Activated CD8-positive, alpha-beta memory T cell treated with anti-CD3 and anti-CD28 coated beads for 36 hours (primary cell): Measurements from ENCODE around the gene DPEP3. TPM values are rescaled to one million over a fixed set of nuclear protein-coding genes. Genes with fewer than 3 reads are reported as not detected.

ENCODE experiments used
- CTCF ChIA-PET: fragments of 350-600 bp; sonication (Branson Sonifier 250); formaldehyde crosslinking; loops from one replicate; lab custom pipeline; 2021; ENCODE audit warnings: antibody characterized with exemption; lab: Charles Lee
- POLR2A ChIA-PET: fragments of 350-600 bp; sonication (Branson Sonifier 250); formaldehyde crosslinking; loops from one replicate; lab custom pipeline; 2021; ENCODE audit warnings: antibody characterized with exemption; lab: Charles Lee
- total RNA-seq, 2 experiments: library from RNA; stranded (reverse); gene quantifications; one replicate each; pipeline ENCODE4 v1.2.3, GENCODE V29; 2021

DPEP3 gene
- total RNA-seq, 2 experiments from 2014 or later: 0.17 to 0.40 TPM

GRCh38 chr16:67942200-67942509 is 38.1 kb downstream of the DPEP3 start:
- POLR2A ChIA-PET: interaction anchor here (0.8 kb wide), 1 partner anchor 35 kb away, joined by 3 read pairs; no protein-coding TSS in a partner anchor
- CTCF ChIA-PET: interaction anchor here (0.8 to 2.4 kb wide), 14 partner anchors 9 to 126 kb away, joined by 3 to 8 read pairs (median 4); no protein-coding TSS in a partner anchor

- ChIA-PET POLR2A (interaction anchor here (0.8 kb wide), 1 partner anchor 34 kb away, joined by 3 read pairs; no protein-coding TSS in a partner anchor), CTCF (interaction anchor here (0.8 to 2.4 kb wide), 14 partner anchors 10 to 419 kb away, joined by 3 to 8 read pairs (median 4); partner anchors contain the start of genes DDX28 and DUS2)
Observed at GRCh38 chr16:67941469-67942199, 38.7 kb downstream of the DPEP3 start.

- ChIA-PET POLR2A (interaction anchor here (0.6 to 0.9 kb wide), 4 partner anchors 9 to 29 kb away, joined by 3 to 4 read pairs (median 3); no protein-coding TSS in a partner anchor), CTCF (interaction anchor here (0.7 to 2.4 kb wide), 9 partner anchors 10 to 420 kb away, joined by 3 to 9 read pairs (median 4); partner anchors contain the start of genes DDX28 and DUS2)
Observed at GRCh38 chr16:67940446-67941089, 39.7 kb downstream of the DPEP3 start.

GRCh38 chr16:67939507-67940445 is 40.5 kb downstream of the DPEP3 start:
- ChIA-PET POLR2A (interaction anchor here (0.6 to 0.9 kb wide), 3 partner anchors 10 to 56 kb away, joined by 3 to 4 read pairs (median 3); no protein-coding TSS in a partner anchor), CTCF (interaction anchor here (0.7 to 1.8 kb wide), 8 partner anchors 9 to 123 kb away, joined by 3 to 9 read pairs (median 4); partner anchors contain the start of genes DDX28 and DUS2)

- POLR2A ChIA-PET: interaction anchor here (1.0 kb wide), 1 partner anchor 13 kb away, joined by 5 read pairs; no protein-coding TSS in a partner anchor
- CTCF ChIA-PET: interaction anchor here (0.7 to 1.5 kb wide), 4 partner anchors 33 to 136 kb away, joined by 3 to 7 read pairs (median 4); partner anchors contain the start of gene NRN1L
Observed at GRCh38 chr16:67937713-67938112, 42.6 kb downstream of the DPEP3 start.

- ChIA-PET POLR2A (interaction anchor here (0.8 to 2.4 kb wide), 4 partner anchors 13 to 456 kb away, joined by 3 to 6 read pairs (median 4); partner anchors contain the start of genes ATP6V0D1 and NUTF2), CTCF (interaction anchor here (1.0 to 3.0 kb wide), 5 partner anchors 45 to 121 kb away, joined by 3 to 12 read pairs (median 7); partner anchors contain the start of genes NRN1L and PSKH1)
Observed at GRCh38 chr16:67936880-67937605, 43.3 kb downstream of the DPEP3 start.

- POLR2A ChIA-PET: interaction anchor here (0.6 to 2.4 kb wide), 8 partner anchors 14 to 455 kb away, joined by 3 to 8 read pairs (median 5); partner anchors contain the start of genes ATP6V0D1, NFATC3 and NUTF2
- CTCF ChIA-PET: interaction anchor here (0.9 to 6.1 kb wide), 7 partner anchors 29 to 120 kb away, joined by 3 to 45 read pairs (median 6); partner anchors contain the start of genes NRN1L and PSKH1
Observed at GRCh38 chr16:67936124-67936879, 44.0 kb downstream of the DPEP3 start, which contains the start of gene PSMB10. Gene PSMB10 (minus strand): TSS chr16:67936850. CDS start chr16:67936749, 101 bp downstream.

GRCh38 chr16:67935402-67936123 is 44.7 kb downstream of the DPEP3 start:
- ChIA-PET CTCF (interaction anchor here (0.6 to 6.1 kb wide), 7 partner anchors 10 to 1056 kb away, joined by 3 to 45 read pairs (median 6); partner anchors contain the start of genes NRN1L and PDP2), POLR2A (interaction anchor here (0.6 to 2.4 kb wide), 9 partner anchors 50 to 454 kb away, joined by 3 to 8 read pairs (median 5); partner anchors contain the start of genes ACD, ATP6V0D1, NFATC3 and NUTF2)

GRCh38 chr16:67935101-67935401 is 45.2 kb downstream of the DPEP3 start:
- ChIA-PET POLR2A (interaction anchor here (0.6 to 2.4 kb wide), 6 partner anchors 49 to 397 kb away, joined by 3 to 8 read pairs (median 5); partner anchors contain the start of genes ACD, NFATC3 and NUTF2), CTCF (interaction anchor here (0.6 to 6.1 kb wide), 7 partner anchors 10 to 1055 kb away, joined by 3 to 45 read pairs (median 6); partner anchors contain the start of genes NRN1L and PDP2)

GRCh38 chr16:67934306-67935100 is 45.8 kb downstream of the DPEP3 start:
- CTCF ChIA-PET: interaction anchor here (1.0 to 6.1 kb wide), 6 partner anchors 10 to 118 kb away, joined by 3 to 45 read pairs (median 6); partner anchors contain the start of gene NRN1L
- POLR2A ChIA-PET: interaction anchor here (1.1 to 2.2 kb wide), 2 partner anchors 101 to 274 kb away, joined by 3 to 8 read pairs; partner anchors contain the start of gene ACD

GRCh38 chr16:67933805-67934204 is 46.5 kb downstream of the DPEP3 start:
- CTCF ChIA-PET: interaction anchor here (1.0 to 6.1 kb wide), 4 partner anchors 9 to 117 kb away, joined by 4 to 45 read pairs (median 8); partner anchors contain the start of gene NRN1L
- POLR2A ChIA-PET: interaction anchor here (0.6 kb wide), 1 partner anchor 9 kb away, joined by 11 read pairs; no protein-coding TSS in a partner anchor

- CTCF ChIA-PET: interaction anchor here (0.6 to 6.1 kb wide), 4 partner anchors 10 to 252 kb away, joined by 3 to 45 read pairs (median 5); partner anchors contain the start of gene NRN1L
- POLR2A ChIA-PET: interaction anchor here (0.6 to 0.9 kb wide), 2 partner anchors 370 to 434 kb away, joined by 3 to 5 read pairs; partner anchors contain the start of gene CTCF
Observed at GRCh38 chr16:67932462-67932840, 47.8 kb downstream of the DPEP3 start.

GRCh38 chr16:67931712-67932461 is 48.4 kb downstream of the DPEP3 start, which contains the start of gene CTRL:
Gene CTRL (minus strand): TSS chr16:67931862. CDS start chr16:67931852, 10 bp downstream.
- CTCF ChIA-PET: interaction anchor here (0.6 to 6.1 kb wide), 6 partner anchors 10 to 254 kb away, joined by 3 to 45 read pairs (median 4); partner anchors contain the start of genes NRN1L and PSKH1
- POLR2A ChIA-PET: interaction anchor here (0.6 kb wide), 1 partner anchor 434 kb away, joined by 3 read pairs; no protein-coding TSS in a partner anchor
